H1 (cell line): ENCODE results near the gene CDC42SE2. TPM values are rescaled to one million over a fixed set of nuclear protein-coding genes. Genes with fewer than 3 reads are reported as not detected.

Experiments used
- CHD1 ChIP-seq: IDR thresholded peaks from 2 replicates; pipeline ENCODE4 v1.6.1; 2012; ENCODE audit warnings: low read depth, low read length, improper control_type of control experiment
- polyA plus RNA-seq, 7 experiments: library from polyadenylated mRNA; depleted of rRNA in 3 of 7; stranded (reverse) in 5 of 7; unstranded in 2 of 7; fragments of >200 nt in 5 of 7; fragments of 200-250 nt in 2 of 7; gene quantifications; 1 replicate in 5 of 7; 2 replicates in 1 of 7; 4 replicates in 1 of 7; pipeline versions ENCODE4 v1.2.1 to v1.2.3, GENCODE V29; 2011 to 2013; ENCODE audit warnings: missing spikeins in 2 of 7, mixed read lengths in 2 of 7
- total RNA-seq: library from RNA; stranded (reverse); fragmentation: NEBNext Ultra II Directional; extraction: Animal tissue kit (Norgen Biotek cat#: 25700); gene quantifications from 2 replicates; pipeline ENCODE4 v1.2.1, GENCODE V29; 2021
- TF ChIP-seq, protein P1 (sequence below), 3 experiments: IDR thresholded peaks; 1 replicate in 2 of 3; 2 replicates in 1 of 3; pipeline versions ENCODE4 v1.5.1 to v1.6.1; 2011; ENCODE audit warnings: low read length in 3 of 3, mild to moderate bottlenecking in 3 of 3, inconsistent platforms in 2 of 3, low read depth in 1 of 3, moderate library complexity in 1 of 3; ENCODE audit not compliant: insufficient read depth in 1 of 3; ENCODE audit errors: control extremely low read depth in 1 of 3

CDC42SE2 gene
- total and polyA plus RNA-seq, 2 of the 8 experiments (the other 6 are each of a cell fraction or from before 2014, with no cell fraction given): 16.7 to 30.8 TPM

DNA sequence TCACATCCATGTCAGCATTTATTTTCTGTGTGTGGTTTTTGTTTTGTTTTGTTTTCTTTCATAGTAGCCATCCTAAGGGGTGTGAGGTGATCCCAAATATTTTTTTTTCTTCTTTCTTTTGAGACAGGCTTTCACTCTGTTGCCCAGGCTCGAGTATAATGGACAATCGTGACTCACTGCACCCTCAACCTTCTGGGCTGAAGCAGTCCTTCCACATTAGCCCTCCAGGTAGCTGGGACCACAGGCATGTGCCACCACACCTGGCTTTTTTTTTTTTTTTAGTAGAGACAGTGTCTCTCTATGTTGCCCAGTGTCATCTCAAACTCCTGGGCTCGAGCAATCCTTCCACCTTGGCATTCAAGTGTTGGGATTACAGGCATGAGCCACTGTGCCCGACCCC, 59.1 kb downstream of the CDC42SE2 start (continued):
- TF ChIP-seq, protein P1, sequence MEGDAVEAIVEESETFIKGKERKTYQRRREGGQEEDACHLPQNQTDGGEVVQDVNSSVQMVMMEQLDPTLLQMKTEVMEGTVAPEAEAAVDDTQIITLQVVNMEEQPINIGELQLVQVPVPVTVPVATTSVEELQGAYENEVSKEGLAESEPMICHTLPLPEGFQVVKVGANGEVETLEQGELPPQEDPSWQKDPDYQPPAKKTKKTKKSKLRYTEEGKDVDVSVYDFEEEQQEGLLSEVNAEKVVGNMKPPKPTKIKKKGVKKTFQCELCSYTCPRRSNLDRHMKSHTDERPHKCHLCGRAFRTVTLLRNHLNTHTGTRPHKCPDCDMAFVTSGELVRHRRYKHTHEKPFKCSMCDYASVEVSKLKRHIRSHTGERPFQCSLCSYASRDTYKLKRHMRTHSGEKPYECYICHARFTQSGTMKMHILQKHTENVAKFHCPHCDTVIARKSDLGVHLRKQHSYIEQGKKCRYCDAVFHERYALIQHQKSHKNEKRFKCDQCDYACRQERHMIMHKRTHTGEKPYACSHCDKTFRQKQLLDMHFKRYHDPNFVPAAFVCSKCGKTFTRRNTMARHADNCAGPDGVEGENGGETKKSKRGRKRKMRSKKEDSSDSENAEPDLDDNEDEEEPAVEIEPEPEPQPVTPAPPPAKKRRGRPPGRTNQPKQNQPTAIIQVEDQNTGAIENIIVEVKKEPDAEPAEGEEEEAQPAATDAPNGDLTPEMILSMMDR (IDR thresholded peaks at IDR 0.05; ENCODE audit: control extremely low read depth in 1 of 3, insufficient read depth in 1 of 3, low read depth in 1 of 3, low read length in 3 of 3): no peak
- no peak for TF ChIP-seq CHD1
